OCI-LY3 (cell line): ENCODE measurements around the gene SPPL2B.

Experiments used
- H2AFZ ChIP-seq: fragments of 200-600, 300-600 bp; shearing (Covaris generic); 2 replicates; pipeline ENCODE4 v1.6.0; 2014; ENCODE audit warnings: antibody characterized with exemption, low read depth, low read length
- H3K27ac ChIP-seq: fragments of 200-600, 300-600 bp; sonication (generic); 2 replicates; pipeline ENCODE4 v1.5.1; 2014; ENCODE audit warnings: mild to moderate bottlenecking, low read length, moderate library complexity, mixed read lengths
- H3K27me3 ChIP-seq: fragments of 200-600, 300-600 bp; sonication (generic); 2 replicates; pipeline ENCODE4 v1.6.1; 2014; ENCODE audit warnings: low read depth, low read length, mixed read lengths
- H3K36me3 ChIP-seq: fragments of 200-600, 300-600 bp; sonication (generic); replicated peaks from 2 replicates; pipeline ENCODE3; 2014; ENCODE audit warnings: low read depth, low read length, mixed read lengths
- H3K4me1 ChIP-seq: fragments of 300-600, 200-600 bp; sonication (generic); 2 replicates; pipeline ENCODE4 v1.6.1; 2014; ENCODE audit warnings: low read length, mixed read lengths
- H3K4me2 ChIP-seq: fragments of 200-600, 300-600 bp; sonication (generic); 2 replicates; pipeline ENCODE4 v1.6.1; 2014; ENCODE audit warnings: low read length, mixed read lengths
- H3K4me3 ChIP-seq: fragments of 300-600, 200-600 bp; sonication (generic); 2 replicates; pipeline ENCODE4 v1.5.1; 2014; ENCODE audit warnings: antibody characterized with exemption, mild to moderate bottlenecking, low read length, moderate library complexity
- H3K79me2 ChIP-seq: fragments of 300-600, 200-600 bp; shearing (Covaris generic); 2 replicates; pipeline ENCODE4 v1.6.1; 2014; ENCODE audit warnings: mild to moderate bottlenecking, low read length, mixed read lengths
- H3K9ac ChIP-seq: fragments of 300-600, 200-600 bp; shearing (Covaris generic); 2 replicates; pipeline ENCODE4 v1.6.0; 2014; ENCODE audit warnings: mild to moderate bottlenecking, low read length, moderate library complexity
- H3K9me3 ChIP-seq: fragments of 200-600, 300-600 bp; shearing (Covaris generic); 2 replicates; pipeline ENCODE4 v1.6.1; 2014; ENCODE audit warnings: low read length, mixed read lengths; ENCODE audit not compliant: insufficient read depth
- H4K20me1 ChIP-seq: fragments of 200-600, 300-600 bp; sonication (generic); 2 replicates; pipeline ENCODE4 v1.6.1; 2016; ENCODE audit warnings: low read length, mixed read lengths; ENCODE audit not compliant: insufficient read depth
- EZH2phosphoT487 ChIP-seq: fragments of 200-600 bp; shearing (Covaris generic); IDR thresholded peaks from 2 replicates; pipeline ENCODE4 v1.6.1; 2018; ENCODE audit warnings: antibody characterized with exemption, mixed run types, low read depth
- TF ChIP-seq, protein P1 (sequence below): fragments of 200-600, 300-600 bp; sonication (generic); IDR thresholded peaks from 2 replicates; pipeline ENCODE4 v1.5.1; 2014; ENCODE audit warnings: antibody characterized with exemption, low read length, low read depth

SPPL2B gene

GRCh38 chr19:2300533-2300932, 28.0 kb upstream of the SPPL2B start:
- H3K9ac ChIP-seq, result no peak overlapping the region
- TF ChIP-seq EZH2phosphoT487, result no peak
- TF ChIP-seq, protein P1, sequence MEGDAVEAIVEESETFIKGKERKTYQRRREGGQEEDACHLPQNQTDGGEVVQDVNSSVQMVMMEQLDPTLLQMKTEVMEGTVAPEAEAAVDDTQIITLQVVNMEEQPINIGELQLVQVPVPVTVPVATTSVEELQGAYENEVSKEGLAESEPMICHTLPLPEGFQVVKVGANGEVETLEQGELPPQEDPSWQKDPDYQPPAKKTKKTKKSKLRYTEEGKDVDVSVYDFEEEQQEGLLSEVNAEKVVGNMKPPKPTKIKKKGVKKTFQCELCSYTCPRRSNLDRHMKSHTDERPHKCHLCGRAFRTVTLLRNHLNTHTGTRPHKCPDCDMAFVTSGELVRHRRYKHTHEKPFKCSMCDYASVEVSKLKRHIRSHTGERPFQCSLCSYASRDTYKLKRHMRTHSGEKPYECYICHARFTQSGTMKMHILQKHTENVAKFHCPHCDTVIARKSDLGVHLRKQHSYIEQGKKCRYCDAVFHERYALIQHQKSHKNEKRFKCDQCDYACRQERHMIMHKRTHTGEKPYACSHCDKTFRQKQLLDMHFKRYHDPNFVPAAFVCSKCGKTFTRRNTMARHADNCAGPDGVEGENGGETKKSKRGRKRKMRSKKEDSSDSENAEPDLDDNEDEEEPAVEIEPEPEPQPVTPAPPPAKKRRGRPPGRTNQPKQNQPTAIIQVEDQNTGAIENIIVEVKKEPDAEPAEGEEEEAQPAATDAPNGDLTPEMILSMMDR, result no peak
- no peaks in the 10 kb centered on the region for H3K9me3 ChIP-seq
- H3K4me1 ChIP-seq, result no peaks in the 10 kb centered on the region
- H3K27ac ChIP-seq, result no peak overlapping the region
- H3K4me3 ChIP-seq, result no peak overlapping the region
- no peaks in the 10 kb centered on the region for H4K20me1 ChIP-seq
- no peak overlapping the region for H2AFZ ChIP-seq
- no peaks in the 10 kb centered on the region for H3K36me3 ChIP-seq
- H3K4me2 ChIP-seq, result no peak overlapping the region
- H3K79me2 ChIP-seq, result no peaks in the 10 kb centered on the region
- H3K27me3 ChIP-seq, result no peaks in the 10 kb centered on the region; the same call in 1 of the 2 replicates

DNA sequence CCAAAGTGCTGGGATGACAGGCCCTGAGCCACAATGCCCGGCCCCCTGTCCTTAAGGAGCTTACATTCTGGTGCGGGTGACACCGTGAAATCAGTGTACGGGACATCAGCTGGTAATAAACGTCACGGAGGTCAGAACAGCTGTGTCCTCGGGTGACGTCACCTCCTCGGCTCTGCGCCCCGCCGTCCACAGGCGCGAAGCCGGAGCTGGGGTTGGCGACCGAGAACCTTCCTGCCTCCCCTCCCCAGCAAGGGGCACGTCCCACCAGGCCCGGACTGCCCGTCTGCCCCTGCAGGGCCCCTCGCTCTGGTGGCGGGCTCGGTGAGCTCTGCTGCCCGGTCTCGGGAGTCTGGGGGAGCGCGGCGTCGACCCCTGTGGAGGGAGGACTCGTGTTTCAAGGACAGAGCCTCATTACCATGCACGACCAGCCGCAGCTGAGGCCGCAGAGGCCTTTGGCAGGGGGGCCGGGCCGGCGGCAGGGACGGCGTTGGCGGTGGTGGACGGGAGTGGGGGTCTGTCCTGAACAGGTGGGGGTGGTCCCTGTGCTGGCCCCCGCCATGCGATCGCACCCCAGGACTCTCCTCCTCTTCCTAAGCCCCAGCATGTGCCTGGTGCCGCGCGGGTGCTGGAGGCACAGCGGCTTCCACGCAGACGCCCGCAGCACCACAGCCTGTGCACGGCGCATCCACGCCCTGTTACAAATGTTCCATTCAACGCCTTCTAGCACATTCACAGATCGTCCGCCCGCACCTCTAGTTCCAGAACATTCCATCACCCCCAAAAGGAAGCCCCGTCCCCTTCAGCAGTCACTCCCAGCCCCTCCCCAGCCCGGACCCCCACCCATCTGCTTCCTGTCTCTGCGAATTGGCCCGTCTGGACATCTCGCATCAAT, 25.9 kb upstream of the SPPL2B start:
- H3K4me2 ChIP-seq, result no peak overlapping the region
- peaks cover 7% of the 10 kb centered on the region; the same call in 1 of the 2 replicates for H3K27me3 ChIP-seq
- no peak overlapping the region for H3K27ac ChIP-seq
- H3K36me3 ChIP-seq, result no peaks in the 10 kb centered on the region
- H3K79me2 ChIP-seq, result no peaks in the 10 kb centered on the region
- H4K20me1 ChIP-seq, result no peaks in the 10 kb centered on the region
- H3K4me1 ChIP-seq, result no peaks in the 10 kb centered on the region
- H3K9ac ChIP-seq, result no peak overlapping the region
- no peak overlapping the region for H3K4me3 ChIP-seq
- H2AFZ ChIP-seq, result no peak overlapping the region
- H3K9me3 ChIP-seq, result no peaks in the 10 kb centered on the region
- TF ChIP-seq EZH2phosphoT487, result no peak

DNA sequence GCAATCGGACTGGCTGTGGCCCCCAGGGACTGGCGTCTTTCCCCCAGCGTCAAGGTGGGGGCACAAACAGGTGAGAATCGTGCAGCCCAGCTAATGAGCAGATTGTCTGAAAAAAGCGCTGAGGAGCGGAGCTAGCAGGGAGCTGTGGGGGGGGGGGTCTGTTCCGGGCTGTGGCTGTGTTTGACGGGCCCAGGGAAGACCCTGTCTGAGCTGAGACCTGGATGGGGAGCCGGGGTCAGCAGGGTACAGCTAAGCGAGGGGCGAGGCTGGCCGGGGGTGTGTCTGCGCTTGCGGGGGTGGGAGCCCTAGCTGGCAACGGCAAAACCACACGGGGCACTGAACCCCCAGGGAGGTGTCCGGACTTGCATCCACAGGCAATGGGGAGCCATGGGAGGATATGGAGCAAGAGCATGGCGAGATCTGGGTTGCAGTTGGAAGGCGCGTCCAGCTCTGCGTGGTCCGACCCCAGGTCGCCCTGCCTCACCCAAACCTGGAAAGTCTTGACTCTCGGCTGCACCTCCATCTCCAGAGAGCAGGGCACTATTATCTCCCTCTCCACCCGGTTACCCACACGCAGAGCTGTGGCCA, 25.2 kb upstream of the SPPL2B start:
- Histone ChIP-seq H3K27me3 (peaks cover 7% of the 10 kb centered on the region; the same call in 1 of the 2 replicates), H3K4me2 (no peak overlapping the region), H3K27ac (no peak overlapping the region), H3K4me3 (no peak overlapping the region), H3K79me2 (no peaks in the 10 kb centered on the region), H3K9ac (no peak overlapping the region), H3K4me1 (no peaks in the 10 kb centered on the region), H4K20me1 (no peaks in the 10 kb centered on the region), H2AFZ (no peak overlapping the region), H3K36me3 (no peaks in the 10 kb centered on the region), H3K9me3 (no peaks in the 10 kb centered on the region)
- TF ChIP-seq, protein P1, result no peak
- no peak for TF ChIP-seq EZH2phosphoT487

GRCh38 chr19:2305452-2306280, 22.8 kb upstream of the SPPL2B start:
- H3K79me2 ChIP-seq, result no peaks in the 10 kb centered on the region
- H3K4me1 ChIP-seq, result no peaks in the 10 kb centered on the region
- peaks cover 11% of the 10 kb centered on the region for H3K27me3 ChIP-seq

More at GRCh38 chr19:2305452-2306280, 22.8 kb upstream of the SPPL2B start:
- H4K20me1 ChIP-seq, result no peaks in the 10 kb centered on the region
- no peak overlapping the region for H3K4me2 ChIP-seq
- TF ChIP-seq EZH2phosphoT487, result no peak
- TF ChIP-seq, protein P1, result peak; percentile 14; the same call in 1 of the 2 replicates
- H3K27ac ChIP-seq, result no peak overlapping the region
- no peaks in the 10 kb centered on the region for H3K36me3 ChIP-seq
- no peaks in the 10 kb centered on the region for H3K9me3 ChIP-seq
- no peak overlapping the region for H2AFZ ChIP-seq
- H3K4me3 ChIP-seq, result no peak overlapping the region
- no peak overlapping the region for H3K9ac ChIP-seq
